Astrocyte (in vitro differentiated cells and primary cell): ENCODE results near the gene SLC29A3. TPM values are rescaled to one million over a fixed set of nuclear protein-coding genes. Genes with fewer than 3 reads are reported as not detected.

Source experiments
- DNase-seq: peaks from one replicate; pipeline ENCODE4 v3.0.0-alpha.2; 2010; ENCODE audit warnings: low read depth
- FAIRE-seq: peaks from 2 replicates; lab custom pipeline; 2011; peaks lifted over from hg19 to GRCh38; lab: Jason Lieb, UNC
- H2AFZ ChIP-seq: 2 replicates; pipeline ENCODE4 v1.6.0; 2012; ENCODE audit warnings: low read depth, low read length, inconsistent platforms
- H3K27ac ChIP-seq: 2 replicates; pipeline ENCODE4 v1.5.1; 2011; ENCODE audit warnings: low read depth, low read length, inconsistent platforms
- H3K27me3 ChIP-seq: 2 replicates; pipeline ENCODE4 v1.6.0; 2011; ENCODE audit warnings: low read length, inconsistent platforms; ENCODE audit not compliant: insufficient read depth
- H3K36me3 ChIP-seq: 2 replicates; pipeline ENCODE4 v1.5.1; 2011; ENCODE audit warnings: low read length, inconsistent platforms; ENCODE audit not compliant: insufficient read depth
- H3K4me1 ChIP-seq: 2 replicates; pipeline ENCODE4 v1.5.1; 2011; ENCODE audit warnings: low read length, inconsistent platforms; ENCODE audit not compliant: insufficient read depth
- H3K4me2 ChIP-seq: 2 replicates; pipeline ENCODE4 v1.6.0; 2012; ENCODE audit warnings: low read length, inconsistent platforms
- H3K4me3 ChIP-seq: 2 replicates; pipeline ENCODE4 v1.5.1; 2011; ENCODE audit warnings: low read depth, mild to moderate bottlenecking, low read length, inconsistent platforms; ENCODE audit not compliant: insufficient read depth
- H3K79me2 ChIP-seq: 2 replicates; pipeline ENCODE4 v1.6.0; 2012; ENCODE audit warnings: mild to moderate bottlenecking, low read length, inconsistent platforms; ENCODE audit not compliant: insufficient read depth
- H3K9ac ChIP-seq: 2 replicates; pipeline ENCODE4 v1.6.0; 2012; ENCODE audit warnings: mild to moderate bottlenecking, low read length, inconsistent platforms
- H3K9me3 ChIP-seq: 2 replicates; pipeline ENCODE4 v1.5.1; 2012; ENCODE audit warnings: low read depth, mild to moderate bottlenecking, low read length, inconsistent platforms; ENCODE audit not compliant: insufficient read depth
- H4K20me1 ChIP-seq: 2 replicates; pipeline ENCODE4 v1.6.0; 2012; ENCODE audit warnings: low read length, inconsistent platforms; ENCODE audit not compliant: insufficient read depth
- H3K27ac Mint-ChIP-seq: one replicate; pipeline ENCODE4 v1.8.0; 2021; ENCODE audit warnings: mild to moderate bottlenecking, mixed read lengths; ENCODE audit not compliant: unreplicated experiment
- H3K27me3 Mint-ChIP-seq: one replicate; pipeline ENCODE4 v1.8.0; 2021; ENCODE audit warnings: low read depth, mixed read lengths; ENCODE audit not compliant: unreplicated experiment
- H3K36me3 Mint-ChIP-seq: one replicate; pipeline ENCODE4 v1.8.0; 2021; ENCODE audit warnings: low read depth, mixed read lengths; ENCODE audit not compliant: unreplicated experiment
- H3K4me1 Mint-ChIP-seq: one replicate; pipeline ENCODE4 v1.8.0; 2021; ENCODE audit warnings: low read depth, mixed read lengths; ENCODE audit not compliant: unreplicated experiment
- H3K4me3 Mint-ChIP-seq: one replicate; pipeline ENCODE4 v1.8.0; 2021; ENCODE audit warnings: mild to moderate bottlenecking, moderate library complexity, mixed read lengths; ENCODE audit not compliant: unreplicated experiment
- H3K9me3 Mint-ChIP-seq: one replicate; pipeline ENCODE4 v1.8.0; 2021; ENCODE audit warnings: mild to moderate bottlenecking, mixed read lengths; ENCODE audit not compliant: unreplicated experiment
- CTCF ChIP-seq: IDR thresholded peaks from 2 replicates; pipeline ENCODE4 v1.5.1; 2011; ENCODE audit warnings: low read depth, mild to moderate bottlenecking, inconsistent platforms, low read length, moderate library complexity; ENCODE audit not compliant: insufficient read depth
- EZH2 ChIP-seq: IDR thresholded peaks from 2 replicates; pipeline ENCODE4 v1.6.1; 2012; ENCODE audit warnings: mild to moderate bottlenecking, low read length, inconsistent platforms; ENCODE audit not compliant: insufficient read depth
- total RNA-seq: library from RNA; stranded (reverse); gene quantifications from 2 replicates; pipeline ENCODE4 v1.2.1, GENCODE V29; 2021

Gene SLC29A3
- total RNA-seq, 1 donor from 2014 or later = 3.4 TPM

GRCh38 chr10:71290806-71291527, 28.1 kb upstream of the SLC29A3 start:
- no peak for DNase-seq
- Mint-ChIP-seq H3K9me3 (no peaks in the 10 kb centered on the region), H3K27ac (no peak overlapping the region), H3K4me1 (no peaks in the 10 kb centered on the region), H3K4me3 (no peak overlapping the region), H3K27me3 (peaks cover 8% of the 10 kb centered on the region), H3K36me3 (peaks cover 40% of the 10 kb centered on the region)
- H3K9me3 ChIP-seq = no peaks in the 10 kb centered on the region
- TF ChIP-seq EZH2 (no peak), CTCF (no peak)
- no peaks in the 10 kb centered on the region for H3K79me2 ChIP-seq
- H3K4me1 ChIP-seq = no peaks in the 10 kb centered on the region
- peaks cover 3% of the 10 kb centered on the region for H3K36me3 ChIP-seq
- H3K4me2 ChIP-seq = no peak overlapping the region
- no peak overlapping the region for H3K9ac ChIP-seq
- no peak overlapping the region for H2AFZ ChIP-seq
- H3K27me3 ChIP-seq = no peaks in the 10 kb centered on the region
- H4K20me1 ChIP-seq = peaks cover 16% of the 10 kb centered on the region
- H3K4me3 ChIP-seq = no peak overlapping the region
- no peak overlapping the region for H3K27ac ChIP-seq
- no peak for FAIRE-seq

- no peak for TF ChIP-seq CTCF
- TF ChIP-seq EZH2 = no peak
- Histone ChIP-seq H3K9ac (no peak overlapping the region), H3K4me1 (no peaks in the 10 kb centered on the region), H2AFZ (no peak overlapping the region), H3K4me3 (no peak overlapping the region), H3K27ac (no peak overlapping the region), H3K4me2 (no peak overlapping the region), H3K9me3 (no peaks in the 10 kb centered on the region), H4K20me1 (peaks cover 11% of the 10 kb centered on the region), H3K36me3 (peaks cover 3% of the 10 kb centered on the region), H3K79me2 (no peaks in the 10 kb centered on the region), H3K27me3 (no peaks in the 10 kb centered on the region)
- Mint-ChIP-seq H3K4me1 (no peaks in the 10 kb centered on the region), H3K36me3 (peaks cover 40% of the 10 kb centered on the region), H3K27ac (no peak overlapping the region), H3K27me3 (peaks cover 8% of the 10 kb centered on the region), H3K4me3 (no peak overlapping the region), H3K9me3 (no peaks in the 10 kb centered on the region)
- FAIRE-seq (no peak), DNase-seq (no peak)
Observed at GRCh38 chr10:71291528-71291900, 27.5 kb upstream of the SLC29A3 start.
